ENCODE data around the gene GGA1. TPM values are rescaled to one million over a fixed set of nuclear protein-coding genes. Genes with fewer than 3 reads are reported as not detected.

Gene GGA1
- total and polyA plus RNA-seq, 2 donors from 2014 or later, result 37.5 to 61.2 TPM

GRCh38 chr22:37568012-37568411, 40.6 kb upstream of the GGA1 start:
- Histone ChIP-seq H3K36me3 (ENCODE audit: control insufficient read depth in 2 of 3, insufficient read depth in 3 of 3, low read length in 3 of 3) (peaks cover 0 to 25% (median 2%) of the 10 kb centered on the region in 3 donors), H3K27me3 (ENCODE audit: control insufficient read depth, insufficient read depth, low read length) (no peaks in the 10 kb centered on the region), H3K9me3 (ENCODE audit: control insufficient read depth in 2 of 3, insufficient read depth in 1 of 3, low read length in 3 of 3) (no peaks in the 10 kb centered on the region), H3K4me3 (ENCODE audit: low read length in 3 of 3) (no peak overlapping the region), H3K9ac (ENCODE audit: low read length in 3 of 3) (no peak overlapping the region), H3K27ac (ENCODE audit: low read depth in 2 of 2, low read length in 2 of 2) (no peak overlapping the region), H3K4me1 (ENCODE audit: control insufficient read depth in 2 of 3, insufficient read depth in 2 of 3, low read depth in 1 of 3, low read length in 3 of 3) (peaks cover 9 to 60% (median 29%) of the 10 kb centered on the region in 3 donors)
- TF ChIP-seq CTCF (IDR thresholded peaks at IDR 0.05; ENCODE audit: borderline replicate concordance, extremely low read depth, insufficient read depth), result no peak
- DNase-seq, result peak in 1 of 5 donors; percentile 56
- no peak for FAIRE-seq
- intact Hi-C loops (cut with DNase I), result no loop called here

GRCh38 chr22:37568448-37569008, 40.1 kb upstream of the GGA1 start:
- no peak overlapping the region for H3K4me3 ChIP-seq (ENCODE audit: low read length in 3 of 3)
- H3K36me3 ChIP-seq (ENCODE audit: control insufficient read depth in 2 of 3, insufficient read depth in 3 of 3, low read length in 3 of 3), result peaks cover 0 to 25% (median 2%) of the 10 kb centered on the region in 3 donors
- peaks cover 6 to 55% (median 27%) of the 10 kb centered on the region in 3 donors for H3K4me1 ChIP-seq (ENCODE audit: control insufficient read depth in 2 of 3, insufficient read depth in 2 of 3, low read depth in 1 of 3, low read length in 3 of 3)
- no peak for TF ChIP-seq CTCF (IDR thresholded peaks at IDR 0.05; ENCODE audit: borderline replicate concordance, extremely low read depth, insufficient read depth)
- FAIRE-seq, result no peak
- H3K9me3 ChIP-seq (ENCODE audit: control insufficient read depth in 2 of 3, insufficient read depth in 1 of 3, low read length in 3 of 3), result no peaks in the 10 kb centered on the region
- DNase-seq, result no peak
- intact Hi-C loops (cut with DNase I), result no loop called here
- H3K9ac ChIP-seq (ENCODE audit: low read length in 3 of 3), result no peak overlapping the region
- peak overlapping the region in 1 of 2 donors; percentile 15 for H3K27ac ChIP-seq (ENCODE audit: low read depth in 2 of 2, low read length in 2 of 2)
- H3K27me3 ChIP-seq (ENCODE audit: control insufficient read depth, insufficient read depth, low read length), result no peaks in the 10 kb centered on the region

- intact Hi-C loops (cut with DNase I), result no loop called here
- no peak for TF ChIP-seq CTCF (IDR thresholded peaks at IDR 0.05; ENCODE audit: borderline replicate concordance, extremely low read depth, insufficient read depth)
- Histone ChIP-seq H3K36me3 (ENCODE audit: control insufficient read depth in 2 of 3, insufficient read depth in 3 of 3, low read length in 3 of 3) (peaks cover 0 to 25% (median 2%) of the 10 kb centered on the region in 3 donors), H3K4me3 (ENCODE audit: low read length in 3 of 3) (no peak overlapping the region), H3K27ac (ENCODE audit: low read depth in 2 of 2, low read length in 2 of 2) (peak overlapping the region; percentile 25 to 34), H3K9me3 (ENCODE audit: control insufficient read depth in 2 of 3, insufficient read depth in 1 of 3, low read length in 3 of 3) (no peaks in the 10 kb centered on the region), H3K4me1 (ENCODE audit: control insufficient read depth in 2 of 3, insufficient read depth in 2 of 3, low read depth in 1 of 3, low read length in 3 of 3) (peaks cover 0 to 48% (median 25%) of the 10 kb centered on the region in 3 donors), H3K27me3 (ENCODE audit: control insufficient read depth, insufficient read depth, low read length) (no peaks in the 10 kb centered on the region), H3K9ac (ENCODE audit: low read length in 3 of 3) (peak overlapping the region in 1 of 3 donors; percentile 29)
- DNase-seq (peak in 1 of 5 donors; percentile 61), FAIRE-seq (no peak)
Observed at GRCh38 chr22:37569009-37569920, 39.4 kb upstream of the GGA1 start.

Data from kidney (tissue), 14 donors.